Measurements from ENCODE around the gene RPL26.
"Not testable (repeated sequence)": the region's sequence is repeated elsewhere in the genome, so short reads cannot be mapped to it uniquely, and the experiment has no call there.

Gene RPL26

DNA sequence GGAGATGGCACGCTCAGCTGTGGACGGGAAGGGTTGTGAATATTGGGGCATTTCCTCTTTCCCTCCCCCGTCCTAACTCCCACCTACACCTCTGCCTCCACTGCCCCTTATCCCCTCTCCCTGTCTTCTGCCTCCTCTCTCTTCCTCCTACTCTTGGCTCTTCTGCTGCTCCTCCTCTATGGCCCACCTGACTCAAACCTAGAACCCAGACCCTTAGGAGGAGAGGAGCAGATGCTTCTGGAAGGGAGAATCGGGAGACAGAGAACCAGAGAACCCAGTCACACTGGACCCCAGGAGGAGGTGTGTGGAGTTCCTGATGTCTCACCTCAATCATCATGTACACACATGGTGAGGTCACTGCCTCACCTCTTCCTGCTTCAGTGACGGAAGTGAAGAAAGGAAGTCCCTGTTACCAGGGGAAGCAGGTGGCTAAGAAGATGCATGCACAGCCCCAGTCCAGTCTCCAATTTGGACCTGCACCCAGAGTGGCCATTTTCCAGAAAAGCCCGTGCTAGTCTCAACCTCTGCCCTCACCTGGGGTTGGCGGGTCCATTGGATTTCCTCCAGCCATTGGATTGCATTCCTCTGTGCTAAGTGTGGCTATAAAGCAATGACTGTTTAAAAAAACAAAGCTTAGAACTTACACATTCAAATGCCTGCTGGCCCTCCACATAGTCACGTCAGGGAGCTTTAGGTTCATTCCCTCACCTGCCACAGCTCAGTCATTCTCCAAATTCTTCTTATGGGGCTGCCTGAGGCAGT, 10.7 kb upstream of the RPL26 start:
- peak; percentile 64 for DNase-seq

GRCh38 chr17:8392674-8393469, 9.9 kb upstream of the RPL26 start:
- DNase-seq: no peak

- no peak for DNase-seq
Measured at GRCh38 chr17:8392274-8392673, 9.3 kb upstream of the RPL26 start.

DNA sequence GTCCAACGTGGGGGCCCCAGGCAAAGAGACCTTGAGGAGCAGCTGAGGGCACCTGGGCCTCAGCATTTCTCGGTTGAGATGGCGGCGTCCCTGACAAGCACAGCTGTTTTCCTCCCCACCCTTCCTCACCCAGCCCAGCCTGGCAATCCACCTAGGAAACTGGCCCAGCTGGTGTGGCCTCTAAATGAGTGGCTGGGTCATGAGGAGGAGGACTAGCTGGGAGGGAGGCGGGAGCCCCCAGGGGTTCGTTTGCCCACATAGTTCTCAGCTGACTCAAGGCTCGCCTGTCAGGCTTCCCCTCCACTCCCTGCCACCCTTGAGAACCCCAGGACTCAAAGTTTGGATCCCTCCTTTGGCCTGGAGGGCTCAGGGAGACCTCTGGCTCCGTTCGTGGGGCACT, 8.7 kb upstream of the RPL26 start:
- DNase-seq: no peak

GRCh38 chr17:8387914-8388651, 5.1 kb upstream of the RPL26 start:
- DNase-seq: peak; percentile 57

DNA sequence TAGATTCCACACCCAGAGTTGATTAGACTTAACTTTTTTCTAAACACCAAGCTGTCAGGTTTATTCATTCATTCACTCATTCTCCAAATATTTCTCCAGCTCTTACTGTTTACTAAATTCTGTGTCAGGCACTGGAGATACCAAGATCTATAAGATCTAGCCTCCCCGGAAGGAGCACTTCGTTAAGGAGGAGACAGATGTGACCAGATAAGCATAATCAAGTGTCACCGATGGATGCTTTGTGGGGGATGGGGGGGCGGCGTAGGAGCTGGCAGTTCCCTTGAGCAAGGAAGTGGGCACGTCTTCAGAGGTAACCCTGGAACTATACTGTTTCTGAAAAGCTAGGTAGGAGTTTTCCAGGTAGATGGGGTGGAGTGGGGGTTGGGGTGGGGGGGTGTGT, 3.8 kb upstream of the RPL26 start:
- no peak for DNase-seq

GRCh38 chr17:8384801-8385378, 1.9 kb upstream of the RPL26 start:
- DNase-seq: no peak

GRCh38 chr17:8382880-8383142, 182 bp downstream of the RPL26 start:
- no peak for DNase-seq

- no peak for DNase-seq
Measured at GRCh38 chr17:8382052-8382879, 727 bp downstream of the RPL26 start.

DNA sequence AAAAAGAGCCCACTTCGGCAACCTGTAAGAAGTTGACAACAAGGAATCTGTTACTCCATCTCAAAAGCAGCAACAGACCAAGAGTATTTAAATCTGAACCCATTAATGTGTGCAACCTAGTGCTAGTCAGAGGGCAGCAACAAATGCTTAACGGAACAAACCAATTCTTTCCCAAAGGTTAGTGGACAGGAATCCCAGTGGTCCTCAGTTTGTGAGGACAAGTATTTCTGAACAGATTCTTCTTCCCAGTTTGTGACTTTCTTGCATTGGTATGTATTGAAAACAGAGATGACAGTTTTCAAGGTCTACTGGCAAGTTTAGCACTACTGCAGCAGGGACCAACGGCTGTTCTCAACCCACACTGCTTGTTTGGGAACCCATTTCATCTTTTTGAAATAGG, 2.9 kb downstream of the RPL26 start:
- no peak for DNase-seq

DNA sequence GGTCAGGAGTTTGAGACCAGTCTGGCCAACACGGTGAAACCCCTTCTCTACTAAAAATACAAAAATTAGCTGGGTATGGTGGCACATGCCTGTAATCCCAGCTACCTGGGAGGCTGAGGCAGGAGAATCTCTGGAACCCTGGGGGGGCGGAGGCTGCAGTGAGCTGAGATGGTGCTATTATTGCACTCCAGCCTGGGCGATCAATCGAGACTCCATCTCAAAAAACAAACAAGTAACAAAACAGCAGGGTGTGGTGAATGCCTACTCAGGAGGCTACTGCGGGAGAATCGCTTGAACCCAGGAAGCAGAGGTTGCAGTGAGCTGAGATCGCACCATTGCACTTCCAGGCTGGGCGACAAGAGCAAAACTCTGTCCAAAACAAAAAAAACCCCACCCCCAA, 4.9 kb downstream of the RPL26 start:
- DNase-seq: not testable (repeated sequence)

- DNase-seq: no peak
Measured at GRCh38 chr17:8377422-8377821, 5.6 kb downstream of the RPL26 start.

DNA sequence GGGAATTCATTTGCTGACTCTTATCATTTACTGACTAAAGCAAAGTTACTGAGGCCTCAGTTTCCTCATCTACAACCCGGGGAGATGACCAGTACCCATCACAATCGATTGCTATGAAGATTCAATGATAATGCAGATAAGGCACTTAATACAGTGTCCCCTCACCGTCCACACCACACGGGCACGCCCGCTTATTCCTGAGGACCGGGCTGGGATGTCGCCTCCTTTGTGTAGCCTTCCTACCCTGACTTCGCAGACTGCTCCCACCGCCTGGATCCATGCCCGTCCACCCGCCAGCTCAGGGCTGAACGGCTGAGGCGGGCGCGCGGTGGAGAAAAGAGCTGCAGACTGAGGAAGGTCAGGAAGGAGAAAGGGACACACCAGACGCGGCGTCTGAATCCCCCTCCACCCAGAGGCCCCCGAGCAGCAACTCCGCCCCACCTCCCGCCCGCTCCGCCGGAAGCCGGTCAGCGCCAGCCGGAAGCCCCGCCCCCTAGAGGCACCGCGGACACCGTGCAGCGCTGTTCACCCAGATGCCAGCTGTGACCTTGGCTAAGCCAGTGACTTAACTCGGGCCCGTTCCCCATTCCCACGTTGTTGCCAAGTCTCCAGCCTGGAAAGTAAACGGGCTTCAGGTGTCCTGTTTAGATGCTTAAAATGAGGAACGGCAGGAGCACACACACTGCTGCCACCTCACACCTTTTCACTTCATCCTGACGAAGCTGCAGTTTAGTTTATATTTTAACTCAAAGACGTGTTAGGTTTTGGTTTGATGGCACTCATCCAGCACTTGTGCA, 6.5 kb downstream of the RPL26 start, which contains the start of gene KRABD2:
TSS of gene KRABD2 (minus strand) at position 434 of the 797 bp plus-strand sequence.
- DNase-seq: peak; percentile 90

GRCh38 chr17:8375738-8376259, 7.2 kb downstream of the RPL26 start:
- DNase-seq: no peak

DNA sequence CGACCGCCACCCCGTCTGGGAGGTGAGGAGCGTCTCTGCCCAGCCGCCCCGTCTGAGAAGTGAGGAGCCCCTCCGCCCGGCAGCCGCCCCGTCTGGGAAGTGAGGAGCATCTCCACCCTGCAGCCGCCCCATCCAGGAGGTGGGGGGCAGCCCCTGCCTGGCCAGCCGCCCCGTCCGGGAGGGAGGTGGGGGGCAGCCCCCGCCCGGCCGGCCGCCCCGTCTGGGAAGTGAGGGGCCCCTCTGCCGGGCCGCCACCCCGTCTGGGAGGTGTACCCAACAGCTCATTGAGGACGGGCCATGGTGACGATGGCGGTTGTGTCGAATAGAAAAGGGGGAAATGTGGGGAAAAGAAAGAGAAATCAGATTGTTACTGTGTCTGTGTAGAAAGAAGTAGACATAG, 9.1 kb downstream of the RPL26 start:
- not testable (repeated sequence) for DNase-seq

GRCh38 chr17:8372422-8372821, 10.6 kb downstream of the RPL26 start:
- DNase-seq: no peak

- no peak for DNase-seq
Measured at GRCh38 chr17:8371786-8372185, 11.2 kb downstream of the RPL26 start.

DNA sequence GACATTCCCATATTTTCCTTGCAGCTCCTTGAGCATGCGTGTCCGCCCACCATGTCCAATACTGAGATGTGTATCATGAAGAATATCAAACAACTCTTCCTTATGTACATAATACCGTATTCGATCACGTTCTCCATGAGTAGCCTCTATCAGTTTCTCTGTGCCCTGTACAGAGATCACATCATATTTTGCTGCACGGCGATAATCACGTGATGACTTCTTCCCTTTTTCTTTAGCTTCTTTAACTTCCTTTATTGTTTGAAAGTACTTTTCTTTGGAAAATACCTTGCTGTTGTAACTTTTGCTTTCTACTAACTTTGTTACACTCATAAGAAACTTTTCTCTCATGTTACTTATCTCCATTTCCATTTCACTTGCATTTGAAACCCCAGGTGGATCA, 13.0 kb downstream of the RPL26 start:
- no peak for DNase-seq

- no peak for DNase-seq
Measured at GRCh38 chr17:8368193-8368592, 14.8 kb downstream of the RPL26 start.

- DNase-seq: no peak
Measured at GRCh38 chr17:8366231-8366630, 16.8 kb downstream of the RPL26 start.

DNA sequence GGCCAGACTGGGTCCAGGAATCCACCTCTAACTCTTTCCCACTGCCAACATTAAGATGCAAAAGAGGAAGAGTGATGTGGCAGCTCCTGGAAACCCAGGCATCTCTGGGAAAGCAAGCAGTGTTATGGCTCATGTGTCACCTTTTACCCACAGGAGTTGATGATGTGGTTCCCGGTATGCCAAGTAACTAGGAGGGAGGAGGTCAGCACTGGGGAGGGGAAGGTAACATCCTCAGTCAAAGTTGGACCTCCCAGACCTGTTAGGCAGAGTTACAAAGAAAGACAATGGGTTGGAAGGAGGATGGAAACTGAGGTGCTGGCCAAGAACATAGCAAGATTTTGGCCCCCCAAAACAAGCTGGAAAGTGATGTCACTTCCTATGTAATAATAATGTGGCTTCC, 17.9 kb downstream of the RPL26 start:
- DNase-seq: no peak

All from CD4-positive, alpha-beta T cell treated with Interleukin-21 for 1 hour (primary cell).